AG10803 (cell line): ENCODE data around the gene HINT2.

Experiments used
- DNase-seq: peaks from one replicate; pipeline ENCODE4 v3.0.0; 2010; ENCODE audit warnings: low read depth
- H3K4me3 ChIP-seq: 2 replicates; pipeline ENCODE4 v1.5.1; 2011; ENCODE audit warnings: mild to moderate bottlenecking, low read length, control low read depth
- CTCF ChIP-seq: conservative IDR thresholded peaks from 2 replicates; pipeline ENCODE4 v1.5.1; 2011; ENCODE audit warnings: mild to moderate bottlenecking, low read length, control low read depth, inconsistent platforms

The HINT2 gene

DNA sequence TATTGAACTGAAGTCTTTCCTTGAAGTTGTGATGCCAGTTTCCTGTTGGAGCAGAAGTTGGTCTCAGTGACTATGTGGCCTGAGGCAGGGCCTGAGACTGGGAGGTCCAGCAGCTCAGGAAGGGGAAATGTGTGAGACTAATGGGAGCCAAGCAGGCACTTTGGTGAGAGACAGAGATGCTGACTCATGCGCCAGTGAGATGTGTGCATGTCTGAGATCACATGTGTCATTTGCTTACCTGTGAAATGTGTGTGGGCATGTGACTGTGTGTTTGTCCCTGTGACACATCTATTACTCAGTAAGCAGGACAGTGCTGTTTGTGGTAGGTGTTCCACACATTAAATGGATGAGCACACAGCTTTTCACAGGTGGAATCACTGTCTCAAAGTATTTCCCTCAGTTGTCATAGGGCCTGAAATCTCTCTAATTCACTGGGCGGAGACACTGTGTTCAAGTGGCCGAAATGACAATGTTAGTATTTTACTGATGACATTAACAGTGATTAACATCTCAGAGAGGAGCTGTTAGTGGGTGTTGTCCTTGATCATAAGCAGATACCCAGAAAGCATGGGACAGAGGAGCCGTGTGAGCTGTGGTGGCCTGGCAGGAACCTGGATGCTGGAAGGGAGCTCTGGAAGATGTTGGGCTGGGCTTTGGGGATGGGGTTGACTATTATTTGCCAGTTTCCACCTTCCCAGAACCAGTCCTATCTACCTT is 16.0 kb downstream of the HINT2 start:
- peak; percentile 42 for DNase-seq
- no peak for TF ChIP-seq CTCF
- no peak overlapping the region for H3K4me3 ChIP-seq

GRCh38 chr9:35797311-35798109 is 17.3 kb downstream of the HINT2 start:
- H3K4me3 ChIP-seq: no peak overlapping the region
- TF ChIP-seq CTCF: no peak
- no peak for DNase-seq

DNA sequence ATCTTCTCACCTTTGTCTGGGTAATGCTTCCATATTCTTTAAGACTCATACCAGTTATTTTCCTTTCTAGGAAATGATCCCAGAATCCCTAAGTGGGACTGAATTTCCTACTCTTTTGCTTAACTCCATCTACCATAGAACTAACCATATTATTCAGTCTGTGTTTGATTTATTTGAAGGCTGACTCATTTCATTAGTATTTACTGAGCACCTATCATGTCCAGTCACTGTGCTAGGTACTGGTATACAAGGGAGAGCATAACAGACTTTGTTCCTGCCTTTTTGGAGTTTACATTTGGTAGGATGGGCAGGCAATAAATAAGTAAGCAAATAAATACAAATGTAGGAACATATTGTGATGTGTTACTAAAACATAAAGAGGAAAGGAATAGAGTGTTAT is 19.1 kb downstream of the HINT2 start:
- TF ChIP-seq CTCF: no peak
- no peak for DNase-seq
- no peak overlapping the region for H3K4me3 ChIP-seq

- no peak for DNase-seq
- TF ChIP-seq CTCF: no peak
- peak overlapping the region; percentile 74 for H3K4me3 ChIP-seq
These were observed 21.4 kb downstream of the HINT2 start for GRCh38 chr9:35793461-35793860.

GRCh38 chr9:35792826-35793225 is 22.0 kb downstream of the HINT2 start:
- no peak for TF ChIP-seq CTCF
- peak overlapping the region; percentile 74 for H3K4me3 ChIP-seq
- no peak for DNase-seq

- TF ChIP-seq CTCF: no peak
- peak overlapping the region; percentile 74 for H3K4me3 ChIP-seq
- no peak for DNase-seq
These were observed 22.6 kb downstream of the HINT2 start for GRCh38 chr9:35792024-35792813.
